ENCODE measurements around the gene IL6ST.

- TF ChIP-seq, protein P1, sequence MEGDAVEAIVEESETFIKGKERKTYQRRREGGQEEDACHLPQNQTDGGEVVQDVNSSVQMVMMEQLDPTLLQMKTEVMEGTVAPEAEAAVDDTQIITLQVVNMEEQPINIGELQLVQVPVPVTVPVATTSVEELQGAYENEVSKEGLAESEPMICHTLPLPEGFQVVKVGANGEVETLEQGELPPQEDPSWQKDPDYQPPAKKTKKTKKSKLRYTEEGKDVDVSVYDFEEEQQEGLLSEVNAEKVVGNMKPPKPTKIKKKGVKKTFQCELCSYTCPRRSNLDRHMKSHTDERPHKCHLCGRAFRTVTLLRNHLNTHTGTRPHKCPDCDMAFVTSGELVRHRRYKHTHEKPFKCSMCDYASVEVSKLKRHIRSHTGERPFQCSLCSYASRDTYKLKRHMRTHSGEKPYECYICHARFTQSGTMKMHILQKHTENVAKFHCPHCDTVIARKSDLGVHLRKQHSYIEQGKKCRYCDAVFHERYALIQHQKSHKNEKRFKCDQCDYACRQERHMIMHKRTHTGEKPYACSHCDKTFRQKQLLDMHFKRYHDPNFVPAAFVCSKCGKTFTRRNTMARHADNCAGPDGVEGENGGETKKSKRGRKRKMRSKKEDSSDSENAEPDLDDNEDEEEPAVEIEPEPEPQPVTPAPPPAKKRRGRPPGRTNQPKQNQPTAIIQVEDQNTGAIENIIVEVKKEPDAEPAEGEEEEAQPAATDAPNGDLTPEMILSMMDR (IDR thresholded peaks at IDR 0.05; ENCODE audit: low read depth, low read length), result no peak
- no peak for TF ChIP-seq EZH2phosphoT487 (IDR thresholded peaks at IDR 0.05; ENCODE audit: low read depth)
Measured at GRCh38 chr5:56024810-56025150, 30.0 kb upstream of the IL6ST start.
